GM18909 (cell line): ENCODE data around the gene HNRNPUL2.

Experiments
- ATAC-seq: cut with Tn5 transposase; IDR thresholded peaks from one replicate; pipeline ENCODE4 v1.9.1; 2021; ENCODE audit warnings: mild to moderate bottlenecking; ENCODE audit not compliant: unreplicated experiment, poor library complexity

The HNRNPUL2 gene

GRCh38 chr11:62671608-62672389, 55.5 kb downstream of the HNRNPUL2 start, which contains the start of the genes LBHD1 and UQCC3:
TSS of gene LBHD1 (minus strand) at chr11:62672267. CDS start at chr11:62670031, 2,236 bp downstream.
TSS of gene UQCC3 (plus strand) at chr11:62671673. CDS start at chr11:62671746, 73 bp downstream.
- peak; percentile 55 for ATAC-seq

- peak; percentile 9 for ATAC-seq
Observed at GRCh38 chr11:62671236-62671607, 56.0 kb downstream of the HNRNPUL2 start.

GRCh38 chr11:62669420-62670161, 57.7 kb downstream of the HNRNPUL2 start:
- ATAC-seq: no peak

- no peak for ATAC-seq
Observed at GRCh38 chr11:62667460-62667859, 59.8 kb downstream of the HNRNPUL2 start.

GRCh38 chr11:62666259-62666926, 60.9 kb downstream of the HNRNPUL2 start:
- ATAC-seq: no peak

GRCh38 chr11:62665599-62666258, 61.5 kb downstream of the HNRNPUL2 start:
- peak; percentile 3 for ATAC-seq

GRCh38 chr11:62665075-62665598, 62.1 kb downstream of the HNRNPUL2 start, which contains the start of the genes C11orf98 and CSKMT:
TSS of gene C11orf98 (minus strand) at chr11:62665210. CDS start at chr11:62665169, 41 bp downstream.
TSS of gene CSKMT (plus strand) at chr11:62665312. CDS start at chr11:62665880, 568 bp downstream.
- ATAC-seq: peak; percentile 87

GRCh38 chr11:62664405-62665074, 62.7 kb downstream of the HNRNPUL2 start:
- peak; percentile 35 for ATAC-seq
